Stimulated activated CD4-positive, alpha-beta T cell treated with anti-CD3 and anti-CD28 coated beads, Interleukin-12 subunit alpha, Interleukin-12 subunit beta, amount 100 ng/mL, for 24 hours (primary cell): ENCODE results near the gene ATP6V0B.
A peak's percentile ranks its signal among the peaks of the same experiment; 100 is the strongest.

ENCODE experiments used
- DNase-seq, 2 experiments: peaks; one replicate each; pipeline ENCODE4 v3.0.0-alpha.2; 2020; ENCODE audit warnings: low read depth in 2 of 2

ATP6V0B gene

DNA sequence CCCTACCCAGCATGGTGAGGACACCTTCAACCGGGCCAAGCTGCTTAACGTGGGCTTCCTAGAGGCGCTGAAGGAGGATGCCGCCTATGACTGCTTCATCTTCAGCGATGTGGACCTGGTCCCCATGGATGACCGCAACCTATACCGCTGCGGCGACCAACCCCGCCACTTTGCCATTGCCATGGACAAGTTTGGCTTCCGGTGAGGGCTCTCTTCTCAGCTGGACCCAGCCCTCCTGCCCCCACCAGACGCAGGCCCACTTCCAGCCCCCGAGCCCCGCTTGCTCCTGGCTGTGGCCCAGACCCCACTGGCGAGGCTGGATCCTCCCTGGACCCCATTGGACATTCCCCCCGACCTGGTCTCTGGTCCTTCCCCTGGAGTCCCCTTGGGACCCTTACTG, 10.1 kb downstream of the ATP6V0B start:
- DNase-seq = no peak

DNA sequence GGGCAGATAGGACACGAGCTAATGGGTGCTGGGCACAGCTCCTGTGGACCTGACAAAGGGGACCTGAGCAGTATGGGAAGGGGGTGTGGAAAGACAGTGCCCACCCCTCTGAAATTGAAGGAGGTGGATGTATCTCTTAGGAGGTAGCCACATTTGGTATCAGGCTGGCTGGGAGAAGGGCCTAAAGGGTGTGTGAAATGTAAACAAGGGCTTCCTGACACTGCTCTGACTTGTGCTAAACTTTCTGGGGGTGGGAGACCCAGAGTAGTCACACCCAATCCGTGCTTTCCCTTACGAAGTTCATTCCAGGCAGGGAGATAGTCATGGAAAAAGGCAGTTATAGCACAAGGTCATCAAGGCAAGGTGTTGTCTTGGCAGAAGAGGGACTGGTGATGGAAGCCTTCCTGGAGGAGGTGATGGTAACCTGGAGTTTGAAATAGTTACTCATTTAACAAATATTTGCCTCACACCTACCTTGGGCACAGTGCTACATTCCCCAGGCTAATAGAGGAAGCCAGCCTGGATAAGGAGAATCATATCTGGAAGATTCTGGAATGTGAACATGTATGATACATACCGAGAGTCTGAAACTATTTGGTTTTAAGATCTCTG, 11.3 kb downstream of the ATP6V0B start:
- no peak for DNase-seq

DNA sequence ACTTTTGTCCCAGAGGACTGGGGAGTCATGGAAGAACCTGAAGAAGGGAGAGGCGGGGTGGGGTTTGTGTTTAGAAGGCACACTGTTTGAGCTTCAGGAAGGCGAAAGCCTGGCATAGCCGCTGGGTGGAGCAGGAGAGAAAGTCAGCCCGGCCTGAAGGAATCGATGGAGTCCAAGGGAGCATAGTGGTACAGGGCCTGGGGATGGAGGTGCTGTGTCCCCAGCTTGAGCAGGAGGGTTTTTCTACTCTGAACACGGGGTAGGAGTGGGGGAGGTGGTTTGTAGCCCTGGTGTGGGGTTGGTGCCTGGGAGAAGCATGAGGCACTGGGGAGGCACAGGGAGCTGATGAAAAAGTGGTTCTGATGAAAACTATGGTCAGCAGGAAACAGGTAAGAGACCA, 12.0 kb downstream of the ATP6V0B start:
- no peak for DNase-seq

DNA sequence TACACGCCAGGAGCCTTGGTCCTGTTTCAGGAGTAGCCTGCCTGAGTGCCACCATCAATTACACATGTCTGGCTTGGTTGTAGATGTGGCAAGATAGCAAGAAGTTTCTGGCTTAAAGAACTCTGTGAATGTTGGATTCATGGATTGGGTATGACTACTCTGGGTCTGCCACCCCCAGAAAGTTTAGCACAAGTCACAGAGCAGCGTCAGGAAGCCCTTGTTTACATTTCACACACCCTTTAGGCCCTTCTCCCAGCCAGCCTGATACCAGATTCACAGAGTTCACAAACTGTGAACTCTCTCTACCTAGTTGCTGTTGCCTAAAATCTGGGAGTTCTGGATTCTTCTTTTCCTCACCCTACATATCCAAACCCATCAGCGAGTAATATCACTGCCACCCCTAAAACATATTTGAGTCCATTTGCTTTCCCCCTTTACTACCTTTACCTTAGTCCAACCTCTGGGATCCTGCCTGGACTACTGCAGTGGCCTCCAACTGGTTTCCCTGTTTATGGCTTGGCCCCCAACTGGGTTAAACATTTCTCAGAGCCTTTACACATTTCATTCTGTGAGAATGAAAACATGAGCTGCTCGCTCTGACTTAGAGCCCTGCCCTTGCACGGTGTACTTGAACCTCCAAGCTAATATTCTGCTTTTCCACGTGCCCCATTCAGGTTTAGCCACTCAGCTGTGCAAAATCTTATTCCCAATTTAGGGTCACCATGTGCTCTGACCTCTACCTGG, 12.6 kb downstream of the ATP6V0B start:
- DNase-seq = no peak

DNA sequence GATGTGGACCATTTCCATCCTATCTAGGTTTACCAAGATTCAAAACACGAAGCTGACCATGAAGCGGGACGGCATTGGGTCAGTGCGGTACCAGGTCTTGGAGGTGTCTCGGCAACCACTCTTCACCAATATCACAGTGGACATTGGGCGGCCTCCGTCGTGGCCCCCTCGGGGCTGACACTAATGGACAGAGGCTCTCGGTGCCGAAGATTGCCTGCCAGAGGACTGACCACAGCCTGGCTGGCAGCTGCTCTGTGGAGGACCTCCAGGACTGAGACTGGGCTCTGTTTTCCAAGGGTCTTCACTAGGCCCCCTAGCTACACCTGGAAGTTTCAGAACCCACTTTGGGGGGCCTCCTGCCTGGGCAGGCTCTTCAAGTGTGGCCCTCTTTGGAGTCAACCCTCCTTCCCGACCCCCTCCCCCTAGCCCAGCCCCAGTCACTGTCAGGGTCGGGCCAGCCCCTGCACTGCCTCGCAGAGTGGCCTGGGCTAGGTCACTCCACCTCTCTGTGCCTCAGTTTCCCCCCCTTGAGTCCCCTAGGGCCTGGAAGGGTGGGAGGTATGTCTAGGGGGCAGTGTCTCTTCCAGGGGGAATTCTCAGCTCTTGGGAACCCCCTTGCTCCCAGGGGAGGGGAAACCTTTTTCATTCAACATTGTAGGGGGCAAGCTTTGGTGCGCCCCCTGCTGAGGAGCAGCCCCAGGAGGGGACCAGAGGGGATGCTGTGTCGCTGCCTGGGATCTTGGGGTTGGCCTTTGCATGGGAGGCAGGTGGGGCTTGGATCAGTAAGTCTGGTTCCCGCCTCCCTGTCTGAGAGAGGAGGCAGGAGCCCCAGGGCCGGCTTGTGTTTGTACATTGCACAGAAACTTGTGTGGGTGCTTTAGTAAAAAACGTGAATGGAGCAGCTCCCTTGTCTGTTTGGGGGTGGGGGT, 15.8 kb downstream of the ATP6V0B start:
- DNase-seq = no peak

DNA sequence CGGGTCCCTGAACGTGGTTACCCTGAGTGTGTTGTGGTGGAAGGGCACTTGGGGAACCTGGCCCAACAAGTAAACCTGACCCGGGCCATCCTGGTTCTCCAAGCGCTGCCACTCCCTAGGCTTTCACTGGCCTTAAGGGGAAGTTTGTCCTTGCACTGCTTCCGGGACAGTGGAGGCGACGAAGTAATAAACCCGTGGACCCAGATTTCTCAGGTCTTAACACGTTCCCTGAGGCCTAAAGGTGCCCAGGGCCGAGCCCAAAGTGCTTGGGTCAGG, 16.4 kb downstream of the ATP6V0B start:
- no peak for DNase-seq

DNA sequence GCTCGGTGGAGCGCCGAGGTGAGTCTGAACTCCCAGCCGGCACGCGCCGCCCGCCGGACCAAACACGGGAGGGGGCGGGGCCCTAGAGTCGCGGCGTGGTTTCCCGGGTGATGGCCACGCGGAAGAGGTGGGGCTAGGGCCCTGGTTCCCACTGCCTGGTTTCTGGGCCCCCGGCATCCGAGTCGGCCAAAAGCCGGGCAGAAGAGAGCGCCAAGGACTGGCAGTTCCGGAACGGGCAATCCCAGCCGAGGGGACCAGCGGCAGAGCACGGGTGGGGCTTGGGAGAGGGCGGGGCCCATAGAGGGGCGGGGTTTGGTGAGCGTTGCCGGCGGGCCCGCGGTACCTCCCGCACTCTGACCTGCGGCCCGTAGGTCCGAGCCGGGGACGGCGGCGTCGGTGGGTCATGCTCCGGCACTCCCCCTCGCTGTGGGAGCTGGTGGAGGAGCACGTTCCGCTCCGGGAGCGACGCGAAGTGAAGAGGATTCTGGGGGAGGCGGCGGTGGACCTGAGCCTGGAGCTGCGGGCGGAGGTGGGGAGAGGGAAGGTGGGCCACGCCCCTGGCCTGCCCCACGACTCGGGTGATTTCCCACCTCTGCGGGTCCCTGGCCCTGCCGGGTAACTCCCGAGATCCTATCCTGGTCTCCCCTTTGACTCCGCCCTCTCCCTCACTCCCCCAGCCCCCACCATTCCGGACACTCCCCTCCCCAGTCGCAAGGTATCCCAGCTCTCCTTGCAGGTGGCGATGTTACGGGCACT, 16.9 kb downstream of the ATP6V0B start, which contains the start of gene CCDC24:
TSS of gene CCDC24 (plus strand) at position 124 of the 756 bp plus-strand sequence. CDS start at position 404, 280 bp downstream.
- peak; percentile 61 to 77 for DNase-seq

DNA sequence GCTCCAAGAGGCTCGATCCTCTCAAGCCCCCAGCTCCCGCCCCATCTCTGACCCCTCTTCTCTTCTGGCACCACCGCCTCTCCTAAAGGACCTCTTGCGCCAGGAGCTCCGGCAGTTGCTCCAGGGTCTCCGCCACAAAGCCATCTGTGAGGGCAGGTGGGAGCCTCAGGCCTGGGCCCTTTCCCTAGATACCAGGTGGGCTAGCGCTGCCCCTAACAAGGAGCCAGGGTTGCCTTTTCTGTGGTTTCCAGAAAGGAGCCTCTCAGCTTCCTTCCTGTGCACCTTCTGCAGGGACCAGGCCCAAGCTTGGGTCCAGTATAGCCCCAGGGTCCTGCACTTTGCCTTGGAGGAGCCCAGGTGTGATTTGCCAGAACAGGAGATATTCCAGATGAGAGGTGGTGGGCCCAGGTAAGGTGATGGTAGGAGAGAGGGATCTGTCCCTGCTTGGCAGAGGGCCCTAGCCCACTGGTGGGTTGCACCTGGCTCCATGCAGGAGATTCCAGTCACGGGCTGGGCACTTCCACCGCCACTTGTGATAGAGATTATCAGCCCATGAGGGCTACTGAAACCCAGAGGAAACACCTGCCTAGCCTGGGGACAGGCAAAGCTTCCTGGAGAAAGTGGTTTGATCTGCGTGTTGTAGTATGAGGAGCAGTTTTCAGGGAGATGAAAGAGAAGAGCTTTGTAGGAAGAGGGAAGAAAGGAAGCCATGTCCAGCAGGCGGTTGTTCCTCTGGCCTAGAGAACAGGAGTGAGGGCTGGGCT, 17.7 kb downstream of the ATP6V0B start:
- no peak for DNase-seq

DNA sequence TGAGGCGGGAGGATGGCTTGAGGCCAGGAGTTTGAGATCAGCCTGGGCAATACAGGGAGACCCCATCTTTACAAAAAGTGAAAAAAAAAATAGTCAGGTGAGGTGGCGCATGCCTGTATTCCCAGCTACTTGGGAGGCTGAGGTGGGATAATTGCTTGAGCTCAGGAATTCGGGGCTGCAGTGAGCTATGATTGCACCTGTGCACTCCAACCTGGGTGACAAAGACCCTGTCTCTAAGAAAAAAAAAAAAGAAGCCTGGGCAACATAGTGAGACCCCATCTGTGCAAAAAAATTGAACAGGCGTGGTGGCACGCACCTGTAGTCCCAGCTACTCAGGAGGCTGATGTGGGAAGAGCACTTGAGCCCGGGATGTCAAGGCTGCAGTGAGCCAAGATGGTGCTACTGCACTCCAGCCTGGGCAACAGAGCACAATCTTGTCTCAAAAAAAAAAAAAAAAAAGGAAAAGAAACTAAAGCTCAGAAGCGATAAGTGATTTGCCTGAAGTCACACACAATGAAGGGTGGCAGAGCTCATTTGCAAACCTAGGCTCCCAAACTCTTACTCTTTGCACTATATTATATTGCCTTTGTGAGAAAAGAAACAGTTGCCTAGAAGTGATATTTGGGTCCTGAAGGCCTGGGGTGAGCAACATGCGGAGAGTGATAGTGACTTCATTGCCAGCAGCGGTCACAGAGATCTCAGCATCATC, 18.6 kb downstream of the ATP6V0B start:
- no peak for DNase-seq

DNA sequence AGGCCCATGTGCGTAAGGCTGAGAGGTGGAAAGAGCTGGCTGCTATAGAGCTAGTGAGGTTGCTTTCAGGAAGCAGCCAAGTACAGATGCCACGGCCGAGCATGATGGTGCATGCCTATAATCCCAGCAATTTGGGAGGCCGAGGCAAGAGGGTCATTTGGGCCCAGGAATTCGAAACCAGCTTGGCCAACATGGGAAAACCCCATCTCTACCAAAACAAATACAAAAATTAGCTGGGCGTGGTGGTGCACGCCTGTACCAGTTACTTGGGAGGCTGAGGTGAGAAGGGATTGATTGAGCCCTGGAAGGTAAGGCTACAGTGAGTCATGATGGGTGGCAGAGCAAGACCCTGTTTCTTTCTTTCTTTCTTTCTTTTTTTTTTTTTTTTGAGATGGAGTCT, 19.3 kb downstream of the ATP6V0B start:
- DNase-seq = no peak

DNA sequence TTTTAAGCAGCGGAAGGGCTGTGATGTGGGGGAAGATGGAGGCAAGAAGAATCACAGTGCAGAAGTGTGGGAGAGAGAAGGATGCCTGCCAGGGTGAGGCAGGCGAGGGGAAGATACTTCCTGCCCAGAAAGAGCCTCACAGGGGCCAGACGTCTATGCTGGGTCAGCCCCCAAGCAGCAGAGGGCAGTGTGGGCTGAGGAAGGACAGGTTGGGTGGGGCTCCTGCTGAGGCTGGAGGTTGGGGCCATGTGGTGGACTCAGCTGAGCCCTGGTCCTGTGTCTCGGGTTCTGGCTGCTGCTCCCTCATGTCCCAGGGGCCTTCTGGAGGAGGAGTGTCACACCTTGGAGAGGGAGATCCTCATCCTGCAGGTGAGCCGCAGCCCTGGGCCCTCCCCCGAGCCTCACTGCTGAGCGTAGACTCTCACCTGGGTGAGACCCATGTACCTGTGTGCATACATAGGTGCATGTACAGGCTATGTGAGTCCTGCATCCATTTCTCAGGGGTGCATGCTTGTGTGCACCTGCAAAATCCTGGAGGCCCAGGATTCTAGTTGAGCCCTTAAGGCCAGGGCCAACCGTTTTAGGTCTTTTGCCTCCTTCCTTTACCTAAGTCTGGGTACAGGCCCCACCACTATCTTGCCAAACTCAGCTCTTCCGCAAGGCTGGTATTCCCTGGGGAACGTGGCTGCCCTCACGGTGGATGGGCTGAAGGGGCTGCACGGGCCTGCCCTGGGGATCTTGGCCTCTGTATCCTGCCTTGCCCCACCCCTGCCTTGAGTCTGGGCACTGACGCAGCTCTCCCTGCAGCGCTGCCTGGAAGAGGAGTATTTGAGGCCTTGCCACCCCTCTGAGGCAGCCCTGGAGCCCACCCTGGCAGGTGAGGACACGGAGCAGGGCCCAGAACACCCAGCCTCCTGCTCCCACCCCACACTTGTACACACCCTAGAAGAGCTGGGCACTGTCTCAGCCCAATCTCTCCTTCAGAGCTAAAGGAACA, 20.3 kb downstream of the ATP6V0B start:
- DNase-seq = no peak

DNA sequence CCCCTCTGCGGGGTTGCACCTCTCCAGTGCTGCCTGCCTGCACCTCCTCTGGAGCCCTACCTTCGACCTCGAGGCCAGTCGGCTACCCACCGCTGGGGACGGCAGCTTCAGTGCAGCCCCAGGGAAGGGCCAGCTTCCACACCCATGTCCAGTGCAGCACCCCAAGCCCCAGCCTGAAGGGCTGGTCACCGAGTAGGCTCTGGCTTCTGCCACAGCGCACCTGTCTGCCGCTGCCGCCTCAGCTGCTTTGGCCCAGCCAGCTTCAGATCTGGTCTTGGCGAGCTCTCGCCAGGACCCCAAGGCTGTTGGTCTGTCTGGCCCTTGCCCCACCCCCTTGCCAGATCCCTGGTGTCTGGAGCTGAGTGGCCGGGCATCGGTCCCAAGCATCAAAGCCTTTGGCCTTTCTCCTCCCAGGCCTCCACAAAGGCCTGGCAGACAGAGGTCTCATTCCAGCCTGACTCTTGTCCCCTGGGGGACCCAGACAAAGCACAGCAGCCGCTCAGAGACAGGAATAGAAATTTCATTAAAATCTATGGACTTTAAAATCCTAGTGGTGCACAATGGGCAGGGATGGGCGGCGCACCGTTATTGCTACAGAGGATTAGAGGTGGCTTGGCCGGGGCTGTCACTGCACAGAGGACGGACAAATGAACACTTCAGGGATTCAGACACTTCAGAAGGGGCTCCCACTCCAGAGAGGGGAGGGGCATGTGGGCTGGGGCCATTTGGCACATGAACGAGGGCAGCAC, 21.4 kb downstream of the ATP6V0B start:
- DNase-seq = no peak

DNA sequence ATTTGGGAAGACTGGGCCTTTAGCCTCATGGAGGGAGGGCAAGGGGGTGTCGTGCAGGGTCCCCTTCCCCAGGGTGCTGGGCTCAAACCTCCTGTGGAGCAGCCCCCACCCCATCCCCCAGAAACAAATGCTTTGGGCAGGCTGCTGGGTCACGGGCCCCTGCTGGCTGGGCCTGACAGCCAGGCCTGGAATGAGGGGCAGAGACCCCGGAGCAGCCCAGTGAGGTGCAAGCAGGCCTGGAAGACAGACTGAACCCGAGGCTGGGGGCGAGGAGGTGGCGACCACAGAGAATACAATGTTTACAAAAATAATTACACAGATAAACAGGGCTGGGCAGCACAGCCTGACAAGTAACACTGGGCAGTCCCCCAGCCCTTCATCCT, 22.0 kb downstream of the ATP6V0B start:
- no peak for DNase-seq

DNA sequence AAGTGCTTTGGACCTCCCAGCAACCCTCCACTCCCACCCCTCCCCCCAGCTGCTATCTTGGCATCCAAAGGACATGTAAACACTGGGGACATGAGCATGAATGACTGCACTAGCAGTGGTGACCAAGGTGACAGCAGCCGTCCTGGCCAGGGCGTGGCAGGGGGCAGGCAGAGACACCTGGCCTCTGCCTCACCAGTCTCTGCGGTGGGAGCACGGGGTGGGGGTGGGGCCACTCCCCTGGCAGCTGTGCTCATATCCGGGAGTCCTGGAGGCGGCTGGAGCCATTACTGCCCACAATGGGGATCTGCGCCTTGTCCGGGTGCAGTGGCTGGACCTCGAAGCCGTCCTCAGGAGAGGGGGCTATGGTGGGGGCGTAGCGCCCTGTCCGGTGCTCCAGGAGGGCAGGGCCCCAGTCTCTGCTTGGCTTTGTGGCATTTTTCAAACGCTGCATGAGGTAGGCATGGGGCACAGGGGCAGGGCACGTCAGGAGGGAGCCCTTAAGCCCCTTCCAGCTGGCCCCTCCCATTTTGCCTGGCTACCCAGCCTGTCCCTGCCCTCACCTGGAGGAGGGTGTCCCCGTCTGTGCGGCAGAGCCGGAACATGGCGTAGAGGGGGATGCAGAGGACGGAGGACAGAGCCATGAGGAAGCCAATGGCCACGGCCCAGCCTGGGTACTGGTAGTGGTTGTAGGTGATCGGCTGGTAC, 22.7 kb downstream of the ATP6V0B start:
- no peak for DNase-seq

DNA sequence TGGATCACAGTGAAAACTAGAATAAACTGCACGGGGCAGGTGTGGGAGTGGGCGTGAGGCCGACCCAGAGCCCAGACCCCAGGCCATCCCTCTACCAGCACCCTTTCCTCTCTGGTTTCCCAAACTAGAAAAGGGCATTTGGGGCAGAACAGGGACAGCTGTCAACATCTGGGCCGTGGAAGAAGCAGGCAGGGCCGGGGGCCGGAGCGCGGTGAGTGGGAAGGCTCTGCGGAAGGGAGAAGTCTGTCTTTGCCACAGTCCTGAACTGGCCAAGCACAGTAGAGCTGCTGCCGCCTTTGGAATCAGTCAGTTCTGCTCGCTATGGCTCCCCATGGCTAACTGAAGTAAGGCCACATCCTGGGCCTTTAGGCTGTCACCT, 23.2 kb downstream of the ATP6V0B start:
- DNase-seq = no peak

DNA sequence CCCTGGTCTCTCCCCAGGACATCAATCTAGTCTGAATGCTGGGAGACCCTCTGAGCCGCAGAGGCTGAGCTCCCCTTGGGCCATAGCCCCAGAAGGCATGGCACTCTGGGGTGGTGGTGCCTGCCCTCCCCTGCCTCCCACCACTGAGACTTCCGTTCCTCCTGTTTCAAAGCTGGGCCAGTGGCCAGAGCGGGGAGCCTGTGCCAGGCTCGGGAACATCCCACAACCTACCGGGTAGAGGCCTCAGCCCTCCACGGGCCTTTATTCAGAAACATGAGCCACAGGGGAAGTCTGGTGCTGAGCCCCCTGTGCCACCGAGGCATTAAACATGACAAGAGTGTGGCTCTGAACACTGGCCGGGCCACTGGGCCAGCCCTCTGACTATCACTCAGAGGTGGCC, 24.7 kb downstream of the ATP6V0B start:
- DNase-seq = no peak

DNA sequence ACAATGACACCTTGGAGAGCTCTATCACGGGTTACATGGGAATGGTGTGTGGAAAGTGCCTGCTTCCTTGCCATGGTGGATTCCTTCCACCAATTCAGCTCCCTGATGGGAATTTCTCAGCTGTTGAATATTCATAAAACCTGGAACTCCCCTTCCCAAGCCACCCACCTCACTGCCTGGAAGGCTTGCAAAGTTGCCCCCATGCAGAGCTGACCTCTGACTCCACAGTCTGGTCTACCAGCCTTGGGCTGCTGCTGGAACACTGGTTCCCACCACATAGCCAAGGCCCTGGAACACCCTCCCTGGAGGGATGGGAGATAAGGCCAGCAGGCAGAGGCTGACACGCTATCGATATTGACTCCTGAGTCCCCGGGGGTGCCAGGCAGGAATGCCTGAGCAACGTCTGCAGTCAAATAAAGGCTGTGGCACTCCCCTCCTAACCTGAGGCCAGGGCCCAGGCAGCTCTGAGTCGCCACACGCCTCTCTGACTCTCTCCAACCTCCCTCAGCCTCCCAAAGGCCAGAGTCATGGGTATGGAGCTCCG, 25.4 kb downstream of the ATP6V0B start:
- DNase-seq = no peak

DNA sequence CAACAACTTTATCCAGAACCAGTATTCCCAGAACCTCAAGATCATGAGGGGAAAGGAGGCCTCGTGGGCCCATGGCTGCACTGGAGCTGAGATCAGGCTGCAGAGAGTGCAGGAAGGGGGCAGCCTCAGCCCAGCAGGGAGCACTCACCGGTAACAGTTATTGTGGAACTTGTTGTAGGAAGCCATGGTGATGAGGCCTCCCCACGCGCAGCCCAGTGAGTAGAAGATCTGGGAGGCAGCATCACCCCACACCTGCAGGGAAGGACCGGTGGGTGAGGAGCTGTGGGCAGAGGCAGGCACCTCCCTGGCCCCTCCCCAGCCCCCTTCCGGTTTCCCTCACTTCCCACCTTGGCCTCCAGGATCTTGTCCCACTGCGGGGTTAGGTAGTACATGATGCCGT, 27.4 kb downstream of the ATP6V0B start:
- DNase-seq = no peak
